Activated T-cell treated with anti-CD3 and anti-CD28 coated beads, Interleukin-2, amount 50 U/mL, for 4 hours (primary cell): ENCODE measurements around the gene CHST8. TPM values are rescaled to one million over a fixed set of nuclear protein-coding genes. Genes with fewer than 3 reads are reported as not detected.

Experiments used
- ATAC-seq, 2 donors: fragments of 200-7000 bp; cut with Tn5 transposase; one replicate each; pipeline ENCODE4 v1.10.0; 2021
- DNase-seq: peaks from one replicate; pipeline ENCODE4 v3.0.0-alpha.2; 2020
- H3K27me3 Mint-ChIP-seq: one replicate; pipeline ENCODE4 v1.8.0; 2021; ENCODE audit warnings: low read depth, mixed read lengths
- H3K36me3 Mint-ChIP-seq: one replicate; pipeline ENCODE4 v1.8.0; 2022; ENCODE audit warnings: mixed read lengths; ENCODE audit not compliant: insufficient read depth
- H3K4me1 Mint-ChIP-seq: one replicate; pipeline ENCODE4 v1.8.0; 2021; ENCODE audit warnings: low read depth, mixed read lengths
- H3K4me3 Mint-ChIP-seq: one replicate; pipeline ENCODE4 v1.8.0; 2021; ENCODE audit warnings: mild to moderate bottlenecking, moderate library complexity, mixed read lengths
- H3K9me3 Mint-ChIP-seq: one replicate; pipeline ENCODE4 v1.8.0; 2021; ENCODE audit warnings: mixed read lengths
- total RNA-seq, 3 donors: library from RNA; stranded (reverse); gene quantifications; one replicate each; pipeline ENCODE4 v1.2.1, GENCODE V29; 2021

CHST8 gene
- total RNA-seq, 3 donors from 2014 or later, result not detected

- no peaks in the 10 kb centered on the region for H3K36me3 Mint-ChIP-seq
- no peak for ATAC-seq
These were observed 137.6 kb downstream of the CHST8 start for GRCh38 chr19:33759356-33759755.

GRCh38 chr19:33763633-33764371 lies 142.0 kb downstream of the CHST8 start:
- no peak overlapping the region for H3K4me3 Mint-ChIP-seq
- no peaks in the 10 kb centered on the region for H3K36me3 Mint-ChIP-seq
- H3K4me1 Mint-ChIP-seq, result no peaks in the 10 kb centered on the region
- DNase-seq (no peak), ATAC-seq (no peak)
- H3K27me3 Mint-ChIP-seq, result peaks cover 16% of the 10 kb centered on the region
- no peaks in the 10 kb centered on the region for H3K9me3 Mint-ChIP-seq

More at GRCh38 chr19:33759356-33759755, 137.6 kb downstream of the CHST8 start:
- Mint-ChIP-seq H3K9me3 (no peaks in the 10 kb centered on the region), H3K4me3 (no peak overlapping the region), H3K4me1 (no peaks in the 10 kb centered on the region), H3K27me3 (peaks cover 9% of the 10 kb centered on the region)
- DNase-seq, result no peak

- no peak overlapping the region for H3K4me3 Mint-ChIP-seq
- no peak for DNase-seq
- H3K27me3 Mint-ChIP-seq, result peaks cover 19% of the 10 kb centered on the region
- H3K36me3 Mint-ChIP-seq, result no peaks in the 10 kb centered on the region
- H3K4me1 Mint-ChIP-seq, result no peaks in the 10 kb centered on the region
- ATAC-seq, result no peak
- no peaks in the 10 kb centered on the region for H3K9me3 Mint-ChIP-seq
These were observed 144.9 kb downstream of the CHST8 start for GRCh38 chr19:33766623-33767022.

- DNase-seq (no peak), ATAC-seq (no peak)
- peaks cover 19% of the 10 kb centered on the region for H3K27me3 Mint-ChIP-seq
- no peaks in the 10 kb centered on the region for H3K4me1 Mint-ChIP-seq
- no peak overlapping the region for H3K4me3 Mint-ChIP-seq
- H3K9me3 Mint-ChIP-seq, result no peaks in the 10 kb centered on the region
- no peaks in the 10 kb centered on the region for H3K36me3 Mint-ChIP-seq
These were observed 146.2 kb downstream of the CHST8 start for GRCh38 chr19:33767898-33768413.

- H3K27me3 Mint-ChIP-seq, result peaks cover 20% of the 10 kb centered on the region
- no peaks in the 10 kb centered on the region for H3K4me1 Mint-ChIP-seq
- no peak for ATAC-seq
- no peaks in the 10 kb centered on the region for H3K36me3 Mint-ChIP-seq
- H3K9me3 Mint-ChIP-seq, result no peaks in the 10 kb centered on the region
- DNase-seq, result no peak
- H3K4me3 Mint-ChIP-seq, result no peak overlapping the region
These were observed 147.5 kb downstream of the CHST8 start for GRCh38 chr19:33769208-33769607.

- Mint-ChIP-seq H3K4me3 (no peak overlapping the region), H3K4me1 (no peaks in the 10 kb centered on the region), H3K36me3 (no peaks in the 10 kb centered on the region), H3K27me3 (peaks cover 19% of the 10 kb centered on the region), H3K9me3 (no peaks in the 10 kb centered on the region)
- ATAC-seq (no peak), DNase-seq (no peak)
These were observed 148.4 kb downstream of the CHST8 start for GRCh38 chr19:33770107-33770506.

GRCh38 chr19:33771384-33772101 lies 149.8 kb downstream of the CHST8 start:
- no peak overlapping the region for H3K4me3 Mint-ChIP-seq
- H3K27me3 Mint-ChIP-seq, result peaks cover 18% of the 10 kb centered on the region
- no peaks in the 10 kb centered on the region for H3K36me3 Mint-ChIP-seq
- ATAC-seq (peak; percentile 70 to 71), DNase-seq (peak; percentile 56)
- H3K9me3 Mint-ChIP-seq, result no peaks in the 10 kb centered on the region
- no peaks in the 10 kb centered on the region for H3K4me1 Mint-ChIP-seq

GRCh38 chr19:33772102-33772857 lies 150.5 kb downstream of the CHST8 start:
- ATAC-seq, result no peak
- Mint-ChIP-seq H3K36me3 (no peaks in the 10 kb centered on the region), H3K4me1 (no peaks in the 10 kb centered on the region)

GRCh38 chr19:33772858-33773180 lies 151.1 kb downstream of the CHST8 start:
- ATAC-seq, result no peak
- no peak for DNase-seq
- peaks cover 11% of the 10 kb centered on the region for H3K27me3 Mint-ChIP-seq
- no peaks in the 10 kb centered on the region for H3K4me1 Mint-ChIP-seq
- no peaks in the 10 kb centered on the region for H3K9me3 Mint-ChIP-seq
- no peaks in the 10 kb centered on the region for H3K36me3 Mint-ChIP-seq
- H3K4me3 Mint-ChIP-seq, result no peak overlapping the region

More at GRCh38 chr19:33772102-33772857, 150.5 kb downstream of the CHST8 start:
- Mint-ChIP-seq H3K27me3 (peaks cover 14% of the 10 kb centered on the region), H3K4me3 (no peak overlapping the region), H3K9me3 (no peaks in the 10 kb centered on the region)
- DNase-seq, result no peak

GRCh38 chr19:33773704-33774624 lies 152.2 kb downstream of the CHST8 start:
- H3K9me3 Mint-ChIP-seq, result no peaks in the 10 kb centered on the region
- peaks cover 16% of the 10 kb centered on the region for H3K27me3 Mint-ChIP-seq
- no peak for ATAC-seq
- DNase-seq, result no peak
- H3K36me3 Mint-ChIP-seq, result no peaks in the 10 kb centered on the region
- no peak overlapping the region for H3K4me3 Mint-ChIP-seq
- peaks cover 3% of the 10 kb centered on the region for H3K4me1 Mint-ChIP-seq

GRCh38 chr19:33774751-33775150 lies 153.0 kb downstream of the CHST8 start:
- Mint-ChIP-seq H3K4me1 (peaks cover 3% of the 10 kb centered on the region), H3K9me3 (no peaks in the 10 kb centered on the region), H3K36me3 (no peaks in the 10 kb centered on the region), H3K4me3 (no peak overlapping the region), H3K27me3 (peaks cover 24% of the 10 kb centered on the region)
- DNase-seq (no peak), ATAC-seq (no peak)

- no peak for ATAC-seq
- H3K9me3 Mint-ChIP-seq, result no peaks in the 10 kb centered on the region
- peaks cover 6% of the 10 kb centered on the region for H3K4me1 Mint-ChIP-seq
- H3K4me3 Mint-ChIP-seq, result no peak overlapping the region
- H3K27me3 Mint-ChIP-seq, result peaks cover 25% of the 10 kb centered on the region
- no peak for DNase-seq
- no peaks in the 10 kb centered on the region for H3K36me3 Mint-ChIP-seq
These were observed 154.2 kb downstream of the CHST8 start for GRCh38 chr19:33775731-33776487.

GRCh38 chr19:33777351-33777750 lies 155.6 kb downstream of the CHST8 start:
- peaks cover 25% of the 10 kb centered on the region for H3K27me3 Mint-ChIP-seq
- H3K4me1 Mint-ChIP-seq, result peaks cover 6% of the 10 kb centered on the region
- H3K9me3 Mint-ChIP-seq, result no peaks in the 10 kb centered on the region
- ATAC-seq (no peak), DNase-seq (no peak)
- no peaks in the 10 kb centered on the region for H3K36me3 Mint-ChIP-seq
- no peak overlapping the region for H3K4me3 Mint-ChIP-seq
